HL-60 (cell line): ENCODE measurements around the gene SYNPO2.

Source experiments
- CTCF ChIP-seq: IDR thresholded peaks from one replicate; pipeline ENCODE4 v1.5.1; 2011; ENCODE audit warnings: low read length, control low read depth, inconsistent platforms; ENCODE audit not compliant: insufficient read depth
- GABPA ChIP-seq: IDR thresholded peaks from 2 replicates; pipeline ENCODE4 v1.6.1; 2012; ENCODE audit warnings: low read depth
- POLR2AphosphoS5 ChIP-seq: IDR thresholded peaks from 2 replicates; pipeline ENCODE4 v1.6.1; 2012; ENCODE audit warnings: low read depth
- REST ChIP-seq: IDR thresholded peaks from 2 replicates; pipeline ENCODE4 v1.6.1; 2012; ENCODE audit warnings: low read depth; ENCODE audit not compliant: insufficient replicate concordance

- no peak for TF ChIP-seq CTCF
- no peak for TF ChIP-seq REST
- no peak for TF ChIP-seq GABPA
- no peak for TF ChIP-seq POLR2AphosphoS5
Measured at GRCh38 chr4:119032921-119033685, 144.4 kb downstream of the SYNPO2 start.
